Effector memory CD4-positive, alpha-beta T cell (primary cell): ENCODE results near the gene IRF8.
"Not testable (repeated sequence)": the region's sequence is repeated elsewhere in the genome, so short reads cannot be mapped to it uniquely, and the experiment has no call there.

Experiments
- DNase-seq, 3 donors: peaks; one replicate each; pipeline ENCODE4 v3.0.0-alpha.2; 2020
- H3K27ac ChIP-seq: 2 replicates; pipeline ENCODE4 v1.7.0; 2013; ENCODE audit warnings: mild to moderate bottlenecking, low read length, moderate library complexity; ENCODE audit not compliant: insufficient read depth, poor library complexity, severe bottlenecking
- H3K27me3 ChIP-seq: replicated peaks from 2 replicates; pipeline ENCODE4 v1.7.0; 2013; ENCODE audit warnings: mild to moderate bottlenecking, low read length; ENCODE audit not compliant: insufficient read depth, control insufficient read depth, poor library complexity, severe bottlenecking
- H3K36me3 ChIP-seq: 2 replicates; pipeline ENCODE4 v1.7.0; 2013; ENCODE audit warnings: mild to moderate bottlenecking, low read length, moderate library complexity; ENCODE audit not compliant: control insufficient read depth, insufficient read depth
- H3K4me1 ChIP-seq: 2 replicates; pipeline ENCODE4 v1.7.0; 2013; ENCODE audit warnings: low read length, mild to moderate bottlenecking; ENCODE audit not compliant: control insufficient read depth, insufficient read depth, poor library complexity, severe bottlenecking
- H3K4me3 ChIP-seq: 2 replicates; pipeline ENCODE4 v1.7.0; 2013; ENCODE audit warnings: low read length, low read depth, mild to moderate bottlenecking; ENCODE audit not compliant: insufficient read depth, poor library complexity, severe bottlenecking
- H3K9me3 ChIP-seq: 2 replicates; pipeline ENCODE4 v1.7.0; 2013; ENCODE audit warnings: mild to moderate bottlenecking, low read length, moderate library complexity; ENCODE audit not compliant: control insufficient read depth

IRF8 gene

DNA sequence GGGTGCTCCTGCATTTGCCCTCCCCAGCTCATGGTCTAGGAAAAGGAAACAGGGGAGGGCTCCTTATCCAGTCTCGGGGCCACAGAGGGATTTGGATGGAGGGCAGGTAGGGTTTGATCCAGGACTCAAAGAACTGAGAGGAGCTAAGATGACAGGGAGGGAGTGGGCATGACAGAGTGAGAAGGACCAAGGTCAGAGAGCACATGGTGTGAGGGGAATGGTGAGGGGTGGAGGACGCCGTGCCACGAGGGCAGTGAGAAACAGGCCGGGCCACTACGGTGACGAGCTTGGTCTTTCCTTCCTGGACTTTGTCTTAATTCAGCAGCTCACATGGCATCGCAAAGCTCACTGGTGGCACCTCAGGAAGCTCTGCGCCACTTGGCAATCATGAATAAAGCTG, 35.2 kb downstream of the IRF8 start:
- no peak for DNase-seq
- Histone ChIP-seq H3K27me3 (no peaks in the 10 kb centered on the region), H3K4me3 (no peak overlapping the region), H3K9me3 (no peaks in the 10 kb centered on the region), H3K4me1 (peaks cover 18% of the 10 kb centered on the region), H3K27ac (no peak overlapping the region), H3K36me3 (no peaks in the 10 kb centered on the region)

DNA sequence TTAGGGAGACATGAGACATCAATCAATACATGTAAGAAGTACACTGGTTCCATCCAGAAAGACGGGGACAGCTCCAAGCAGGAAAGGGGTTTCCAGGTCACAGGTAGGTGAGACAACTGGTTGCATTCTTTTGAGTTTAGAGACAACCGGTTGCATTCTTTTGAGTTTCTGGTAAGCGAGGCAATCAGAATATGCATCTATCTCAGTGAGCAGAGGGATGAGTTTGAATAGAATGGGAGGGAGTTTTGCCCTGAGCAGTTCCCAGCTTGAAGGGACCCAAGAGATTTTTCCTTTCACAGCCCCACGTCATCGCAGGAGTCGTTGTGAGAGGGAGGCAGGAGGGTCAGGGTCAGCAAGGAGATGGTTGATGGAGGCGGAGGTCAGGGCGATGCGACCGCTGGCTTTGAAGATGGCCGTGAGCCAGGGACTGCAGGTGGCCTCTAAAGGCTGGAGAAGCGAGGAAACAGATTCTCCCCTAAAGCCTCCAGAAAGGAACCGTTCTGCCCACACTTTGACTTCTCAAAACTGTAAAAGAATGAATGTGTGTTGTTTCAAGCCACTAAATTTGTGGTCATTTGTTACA, 36.5 kb downstream of the IRF8 start:
- Histone ChIP-seq H3K9me3 (no peaks in the 10 kb centered on the region), H3K36me3 (no peaks in the 10 kb centered on the region), H3K27ac (peak overlapping the region; percentile 59), H3K4me3 (no peak overlapping the region), H3K4me1 (peaks cover 18% of the 10 kb centered on the region), H3K27me3 (no peaks in the 10 kb centered on the region)
- DNase-seq = no peak

DNA sequence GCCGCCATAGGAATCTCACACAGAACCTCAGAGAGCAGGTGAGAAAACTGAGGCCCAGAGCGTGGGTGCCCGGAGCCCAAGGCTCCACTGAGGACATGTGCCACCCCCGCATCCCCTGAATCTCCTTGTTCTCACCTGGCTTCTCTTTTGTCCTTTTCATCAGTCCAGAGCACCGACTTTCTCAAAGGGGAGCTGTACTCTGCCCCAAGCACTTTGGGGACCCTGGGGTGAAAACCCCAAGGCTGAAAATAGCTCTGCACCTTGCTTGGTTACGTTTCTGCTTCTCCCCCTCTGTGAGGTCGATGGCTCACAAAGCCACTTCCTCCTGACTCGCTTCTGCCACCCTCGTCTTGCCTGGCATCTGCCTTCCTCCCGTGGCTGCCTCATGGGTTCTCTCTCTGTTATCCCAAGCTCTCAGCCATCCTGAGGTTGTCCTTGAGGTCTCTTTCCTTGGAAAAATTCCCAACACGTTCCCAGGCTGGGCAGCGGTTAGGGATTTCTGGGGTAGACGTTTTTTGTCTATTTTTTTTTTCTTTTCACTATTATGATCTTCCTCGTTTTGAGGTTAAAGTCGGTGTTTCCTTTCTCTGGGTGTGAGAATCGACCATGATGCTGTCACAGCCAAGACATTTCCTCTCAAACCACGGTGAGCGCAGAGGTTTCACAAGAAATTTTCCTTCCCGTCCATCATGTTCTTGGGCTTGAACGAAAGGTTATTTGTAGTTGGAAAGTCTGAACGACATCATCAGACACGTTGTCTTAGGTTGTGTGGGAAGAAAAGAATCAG, 37.2 kb downstream of the IRF8 start:
- H3K9me3 ChIP-seq = no peaks in the 10 kb centered on the region
- no peaks in the 10 kb centered on the region for H3K36me3 ChIP-seq
- peak overlapping the region; percentile 32 for H3K4me3 ChIP-seq
- H3K4me1 ChIP-seq = peaks cover 18% of the 10 kb centered on the region
- H3K27me3 ChIP-seq = no peaks in the 10 kb centered on the region
- peak overlapping the region; percentile 59 for H3K27ac ChIP-seq
- peak; percentile 47 to 55 (median 48) for DNase-seq

DNA sequence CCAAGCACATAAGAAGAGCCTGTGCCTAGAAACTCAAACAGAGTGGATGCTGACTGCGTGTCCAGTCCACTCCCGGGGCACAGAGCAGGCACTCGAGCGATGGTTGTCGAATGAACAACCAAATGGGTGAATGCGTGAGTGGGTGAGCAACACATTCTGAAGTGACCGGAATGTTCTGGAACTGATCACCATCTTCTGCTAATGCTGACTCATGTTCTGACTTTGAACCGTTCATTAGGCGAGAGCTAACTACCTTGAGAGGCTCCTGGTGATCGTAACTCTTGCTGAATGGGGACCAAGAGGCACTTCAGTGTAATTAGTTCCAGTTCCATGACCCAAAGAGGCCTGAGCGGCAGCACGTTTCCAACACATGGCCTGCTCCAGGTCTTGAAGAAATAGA, 37.9 kb downstream of the IRF8 start:
- Histone ChIP-seq H3K27ac (peak overlapping the region; percentile 59), H3K27me3 (no peaks in the 10 kb centered on the region), H3K4me1 (peaks cover 18% of the 10 kb centered on the region), H3K4me3 (peak overlapping the region; percentile 32), H3K9me3 (no peaks in the 10 kb centered on the region), H3K36me3 (no peaks in the 10 kb centered on the region)
- no peak for DNase-seq

DNA sequence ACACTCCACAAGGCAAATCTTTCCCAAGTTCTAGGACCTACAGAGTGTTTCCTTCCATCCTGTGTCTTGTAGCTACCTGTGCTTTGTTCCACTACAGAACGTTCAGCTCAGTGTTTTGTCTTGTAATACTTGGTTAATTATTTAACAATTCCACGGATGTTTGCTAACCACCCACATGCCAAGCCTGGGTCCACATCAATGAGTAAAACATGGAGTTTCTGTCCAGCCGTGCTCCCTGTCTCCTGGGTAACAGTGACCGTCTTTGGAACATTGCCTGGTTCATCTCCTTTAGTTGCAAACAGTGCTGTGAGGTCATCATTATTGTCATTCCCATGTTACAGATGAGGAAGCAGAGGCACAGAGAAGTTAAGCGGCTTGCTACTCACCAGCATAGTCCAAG, 41.3 kb downstream of the IRF8 start:
- H3K36me3 ChIP-seq = no peaks in the 10 kb centered on the region
- no peak for DNase-seq
- peaks cover 18% of the 10 kb centered on the region for H3K4me1 ChIP-seq
- no peak overlapping the region for H3K4me3 ChIP-seq
- H3K27me3 ChIP-seq = no peaks in the 10 kb centered on the region
- H3K9me3 ChIP-seq = no peaks in the 10 kb centered on the region
- H3K27ac ChIP-seq = no peak overlapping the region

DNA sequence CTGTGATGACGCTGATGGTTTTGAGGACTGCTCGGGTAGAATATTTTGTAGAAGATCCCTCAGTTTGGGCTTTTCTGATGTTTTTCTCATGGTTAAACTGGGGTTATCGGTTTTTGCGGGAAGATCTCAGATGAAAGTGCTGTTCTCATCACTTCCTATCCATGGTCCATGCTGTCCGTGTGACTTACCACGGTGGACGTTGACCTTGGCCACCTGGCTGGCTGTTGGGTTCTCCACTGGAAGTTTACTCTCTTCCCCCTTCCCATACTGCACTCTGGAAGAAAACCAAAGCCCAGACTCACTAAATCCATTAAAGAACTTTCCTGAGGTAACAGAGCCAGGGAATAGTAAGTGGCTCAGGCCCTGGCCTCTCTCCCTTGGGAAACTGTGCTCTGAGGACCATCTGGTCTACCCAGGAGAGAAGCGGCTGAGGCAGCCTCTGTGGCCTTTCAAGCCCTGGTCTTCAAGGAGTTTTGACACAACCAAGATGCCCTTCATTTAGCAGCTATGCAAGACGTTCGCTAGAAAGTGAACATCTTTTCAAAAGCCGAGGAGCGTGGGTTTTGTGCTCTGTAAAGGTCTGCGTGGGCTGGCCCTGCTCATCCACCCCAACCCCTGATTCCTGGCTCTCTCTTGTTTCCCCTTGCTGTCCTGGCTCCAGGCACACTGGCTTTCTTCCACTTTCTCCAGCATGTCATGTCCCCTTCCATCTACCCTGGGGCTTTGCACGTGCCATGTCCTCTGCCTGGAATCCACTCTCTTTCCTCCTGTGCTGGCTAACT, 43.1 kb downstream of the IRF8 start:
- no peaks in the 10 kb centered on the region for H3K27me3 ChIP-seq

DNA sequence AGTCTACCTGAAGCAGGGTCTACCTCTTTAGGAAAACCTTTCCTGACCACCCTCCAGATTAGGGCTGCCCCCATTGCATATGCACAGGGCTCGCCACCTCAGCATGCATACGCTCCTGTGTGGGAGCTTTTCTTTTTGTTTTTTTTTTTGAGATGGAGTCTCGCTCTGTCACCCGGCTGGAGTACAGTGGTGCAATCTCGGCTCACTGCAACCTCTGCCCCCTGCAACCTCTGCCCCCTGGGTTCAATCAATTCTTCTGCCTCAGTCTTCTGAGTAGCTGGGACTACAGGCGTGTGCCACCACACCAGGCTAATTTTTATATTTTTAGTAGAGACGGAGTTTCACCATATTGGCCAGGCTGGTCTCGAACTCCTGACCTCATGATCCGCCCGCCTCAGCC, 43.7 kb downstream of the IRF8 start:
- H3K4me1 ChIP-seq, H3K27me3 ChIP-seq, H3K36me3 ChIP-seq, H3K4me3 ChIP-seq, H3K27ac ChIP-seq, DNase-seq, H3K9me3 ChIP-seq: not testable (repeated sequence)

More for the DNA sequence above, 43.1 kb downstream of the IRF8 start:
- Histone ChIP-seq H3K27ac (no peak overlapping the region), H3K4me3 (no peak overlapping the region), H3K36me3 (no peaks in the 10 kb centered on the region), H3K4me1 (peaks cover 8% of the 10 kb centered on the region), H3K9me3 (no peaks in the 10 kb centered on the region)
- no peak for DNase-seq

DNA sequence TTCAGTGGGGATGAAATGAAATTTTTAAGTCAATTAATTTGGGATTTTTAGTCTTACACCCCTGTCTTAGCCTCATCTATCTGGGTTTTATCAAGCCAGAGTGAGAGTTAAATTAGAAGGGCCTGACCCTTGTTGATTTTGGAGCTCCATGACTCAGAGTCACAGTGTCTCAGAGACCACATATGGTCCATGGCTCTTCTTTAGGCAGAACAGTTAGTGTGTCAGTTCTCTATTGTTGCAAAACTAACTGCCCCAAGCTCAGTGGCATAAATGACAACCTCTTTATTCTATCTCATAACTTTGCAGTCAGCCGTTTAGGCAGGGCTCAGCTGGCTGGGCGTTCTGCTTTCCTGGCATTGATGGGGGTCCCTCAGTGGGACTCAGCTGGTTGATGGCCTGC, 44.7 kb downstream of the IRF8 start:
- H3K4me3 ChIP-seq = no peak overlapping the region
- no peak for DNase-seq
- no peaks in the 10 kb centered on the region for H3K9me3 ChIP-seq
- no peaks in the 10 kb centered on the region for H3K27me3 ChIP-seq
- H3K4me1 ChIP-seq = peaks cover 7% of the 10 kb centered on the region
- H3K36me3 ChIP-seq = no peaks in the 10 kb centered on the region
- no peak overlapping the region for H3K27ac ChIP-seq

GRCh38 chr16:85944572-85945423, 45.8 kb downstream of the IRF8 start:
- Histone ChIP-seq H3K27ac (no peak overlapping the region), H3K27me3 (no peaks in the 10 kb centered on the region), H3K4me3 (no peak overlapping the region), H3K4me1 (peaks cover 7% of the 10 kb centered on the region), H3K36me3 (no peaks in the 10 kb centered on the region), H3K9me3 (no peaks in the 10 kb centered on the region)
- DNase-seq = no peak
